ENCODE measurements around the gene SULT1E1.

Gene SULT1E1

DNA sequence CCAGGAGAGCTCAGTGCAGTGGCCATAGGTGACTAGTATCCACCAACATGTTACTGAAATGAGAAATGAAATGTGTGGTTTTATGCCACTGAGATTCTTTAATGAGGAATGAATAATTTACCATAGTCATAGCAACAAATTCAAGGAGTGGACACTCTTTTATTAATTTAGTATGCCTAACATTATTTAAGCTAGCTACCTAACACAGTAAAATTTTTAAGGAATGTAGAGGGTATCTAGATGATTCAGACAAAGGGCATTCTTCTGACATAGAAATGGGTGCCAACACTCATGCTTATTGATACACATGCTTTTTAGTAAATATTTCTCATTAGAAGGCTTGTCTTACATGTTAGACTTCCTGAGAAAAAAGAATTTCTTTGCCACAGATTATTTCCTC is 66.2 kb downstream of the SULT1E1 start:
- no peak for DNase-seq
- Mint-ChIP-seq H3K27ac (no peak overlapping the region), H3K36me3 (ENCODE audit: low read depth) (no peaks in the 10 kb centered on the region), H3K9me3 (no peaks in the 10 kb centered on the region), H3K27me3 (ENCODE audit: low read depth, poor library complexity) (no peaks in the 10 kb centered on the region), H3K4me1 (no peaks in the 10 kb centered on the region), H3K4me3 (no peak overlapping the region)
- TF ChIP-seq, protein P1, sequence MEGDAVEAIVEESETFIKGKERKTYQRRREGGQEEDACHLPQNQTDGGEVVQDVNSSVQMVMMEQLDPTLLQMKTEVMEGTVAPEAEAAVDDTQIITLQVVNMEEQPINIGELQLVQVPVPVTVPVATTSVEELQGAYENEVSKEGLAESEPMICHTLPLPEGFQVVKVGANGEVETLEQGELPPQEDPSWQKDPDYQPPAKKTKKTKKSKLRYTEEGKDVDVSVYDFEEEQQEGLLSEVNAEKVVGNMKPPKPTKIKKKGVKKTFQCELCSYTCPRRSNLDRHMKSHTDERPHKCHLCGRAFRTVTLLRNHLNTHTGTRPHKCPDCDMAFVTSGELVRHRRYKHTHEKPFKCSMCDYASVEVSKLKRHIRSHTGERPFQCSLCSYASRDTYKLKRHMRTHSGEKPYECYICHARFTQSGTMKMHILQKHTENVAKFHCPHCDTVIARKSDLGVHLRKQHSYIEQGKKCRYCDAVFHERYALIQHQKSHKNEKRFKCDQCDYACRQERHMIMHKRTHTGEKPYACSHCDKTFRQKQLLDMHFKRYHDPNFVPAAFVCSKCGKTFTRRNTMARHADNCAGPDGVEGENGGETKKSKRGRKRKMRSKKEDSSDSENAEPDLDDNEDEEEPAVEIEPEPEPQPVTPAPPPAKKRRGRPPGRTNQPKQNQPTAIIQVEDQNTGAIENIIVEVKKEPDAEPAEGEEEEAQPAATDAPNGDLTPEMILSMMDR (IDR thresholded peaks at IDR 0.05) = no peak

All from nephron progenitor cell (in vitro differentiated cells).